DMS 273 treated with DMSO at 0.1 percent for 48 hours (cell line): ENCODE data around the gene LRRC25.
"Not testable (repeated sequence)": the region's sequence is repeated elsewhere in the genome, so short reads cannot be mapped to it uniquely, and the experiment has no call there.

ENCODE experiments used
- DNase-seq: peaks from one replicate; lab custom pipeline; 2025; lab: John Stamatoyannopoulos, UW

LRRC25 gene

DNA sequence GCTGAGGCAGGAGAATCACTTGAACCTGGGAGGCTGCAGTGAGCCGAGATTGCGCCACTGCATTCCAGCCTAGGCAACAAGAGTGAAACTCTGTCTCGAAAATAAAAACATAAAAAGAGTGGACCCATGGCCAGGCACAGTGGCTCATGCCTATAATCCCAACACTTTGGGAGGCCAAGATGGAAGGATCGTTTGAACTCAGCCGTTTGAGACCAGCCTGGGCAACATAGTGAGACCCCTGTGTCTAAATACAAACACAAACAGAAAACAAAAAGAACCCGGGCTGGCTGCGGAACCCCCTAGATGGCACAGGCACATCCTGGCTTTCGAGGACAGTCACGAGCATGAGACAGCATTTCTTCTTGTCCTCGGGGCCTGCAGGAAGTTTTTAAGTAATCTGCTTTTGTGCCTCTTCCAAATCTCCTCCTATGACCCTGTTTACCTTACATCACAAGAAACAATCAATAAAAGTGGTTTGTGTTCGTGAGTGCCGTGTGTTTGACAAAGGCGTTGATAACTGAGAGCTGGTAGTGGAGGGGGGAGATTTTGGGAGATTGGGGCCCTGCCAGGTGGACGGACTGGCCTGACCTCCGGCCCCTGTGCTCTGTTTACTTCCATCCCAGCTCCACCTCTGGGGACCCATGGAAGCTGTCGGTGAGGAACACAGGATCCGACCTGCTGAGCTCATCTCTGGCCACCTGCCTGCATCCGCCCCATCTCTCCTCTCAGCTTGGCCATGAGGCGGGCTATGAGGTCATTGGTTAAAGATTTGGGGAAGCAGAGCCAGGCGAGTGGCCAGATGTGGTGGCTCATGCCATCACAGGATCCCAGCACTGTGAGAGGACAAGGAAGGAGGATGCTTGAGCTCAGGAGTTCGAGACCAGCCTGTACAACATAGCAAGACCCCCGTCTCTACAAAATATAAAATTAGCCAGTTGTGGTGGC, 17.3 kb downstream of the LRRC25 start:
- DNase-seq = no peak

DNA sequence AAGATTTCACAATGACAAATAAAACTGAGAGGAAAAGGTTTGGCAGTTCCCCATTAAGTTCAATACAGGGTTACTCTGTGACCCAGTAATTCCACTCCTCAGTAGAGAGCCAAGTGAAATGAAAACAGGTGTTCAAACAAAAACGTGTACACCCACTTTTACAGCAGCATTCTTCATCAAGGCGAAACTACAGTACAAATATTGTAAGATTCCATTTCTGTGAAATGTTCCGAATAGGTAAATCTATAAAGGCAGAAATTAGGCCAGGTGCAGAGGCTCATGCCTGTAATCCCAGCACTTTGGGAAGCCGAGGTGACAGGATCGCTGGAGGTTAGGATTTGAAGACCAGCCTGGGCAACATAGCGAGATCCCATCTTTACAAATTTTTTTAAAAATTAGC, 20.4 kb downstream of the LRRC25 start:
- DNase-seq = no peak

GRCh38 chr19:18373892-18374629, 23.4 kb downstream of the LRRC25 start:
- DNase-seq = no peak

DNA sequence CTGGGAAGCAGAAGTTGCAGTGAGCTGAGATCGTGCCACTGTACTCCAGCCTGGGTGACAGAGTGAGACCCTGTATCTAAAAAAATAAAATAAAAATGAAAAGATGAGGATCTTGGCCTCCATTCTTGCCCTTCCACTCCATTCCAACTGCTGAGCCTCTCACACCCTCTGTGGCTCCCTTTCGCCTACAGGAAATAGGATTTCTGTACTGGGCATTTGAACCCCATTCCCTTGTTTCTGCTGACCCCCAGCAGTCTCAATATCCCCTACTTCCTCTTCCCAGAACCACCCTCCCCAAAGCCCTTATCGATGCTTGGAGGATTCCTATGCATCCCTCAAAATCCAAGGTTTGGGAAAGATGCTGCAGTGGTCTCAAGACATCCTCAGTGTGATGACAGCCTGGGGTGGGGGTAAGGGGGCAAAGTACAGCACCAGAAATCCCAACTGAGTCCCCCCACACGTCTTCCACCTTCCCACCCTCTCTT, 24.0 kb downstream of the LRRC25 start:
- no peak for DNase-seq

DNA sequence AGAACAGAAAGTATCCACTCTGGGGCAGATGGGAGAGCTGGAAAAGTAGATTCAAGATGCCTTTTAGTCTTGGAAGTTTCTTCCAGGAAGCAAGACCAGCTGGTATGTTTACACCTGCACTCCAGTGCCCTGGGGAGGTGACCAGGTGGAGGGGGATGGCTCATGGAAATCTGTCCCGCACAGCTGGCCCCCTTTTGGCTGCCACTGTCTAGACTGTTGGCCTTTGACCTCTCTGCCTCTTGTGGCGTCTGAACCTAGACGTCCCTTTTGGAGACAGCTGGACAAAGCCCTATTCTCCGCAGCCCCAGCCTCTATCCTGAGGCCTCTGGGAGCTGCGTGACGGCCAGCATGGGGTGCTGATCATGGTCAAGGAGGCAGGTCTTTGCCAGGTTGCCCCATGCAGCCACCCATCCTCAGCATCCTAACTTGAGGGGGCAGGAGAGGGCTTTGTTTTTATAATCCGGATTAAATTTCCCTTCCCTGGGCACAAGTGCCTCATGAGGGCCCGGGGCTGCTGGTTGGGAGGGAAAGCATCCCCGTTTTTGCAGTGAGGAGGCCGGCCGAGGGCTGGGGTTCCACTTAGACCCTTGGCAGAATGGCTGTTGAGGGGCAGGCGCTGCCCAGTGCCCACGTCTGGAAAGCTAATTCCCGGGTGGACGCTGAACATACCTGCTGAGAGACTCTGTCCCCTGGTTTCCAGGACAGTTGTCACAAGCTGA, 28.8 kb downstream of the LRRC25 start:
- DNase-seq = no peak

DNA sequence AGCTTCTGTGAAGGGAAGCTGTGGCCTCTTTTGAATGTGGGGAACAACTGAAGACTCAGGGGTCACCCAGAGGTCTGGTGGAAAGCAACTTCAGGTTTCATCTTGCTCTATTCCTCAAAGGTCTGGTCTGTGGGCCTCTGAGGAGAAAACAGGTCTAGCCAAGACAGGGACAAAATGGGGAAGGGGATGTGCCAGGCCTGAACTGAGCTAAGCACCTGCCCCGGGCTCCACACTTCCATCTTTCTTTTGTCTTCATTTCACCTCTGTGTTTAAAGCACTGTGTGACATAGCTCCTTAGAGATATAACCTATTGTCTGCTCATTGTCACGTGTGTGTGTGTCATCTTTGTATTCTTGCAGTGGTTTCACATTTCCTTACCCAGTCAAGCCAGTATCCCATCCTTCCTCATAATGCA, 31.4 kb downstream of the LRRC25 start:
- no peak for DNase-seq

DNA sequence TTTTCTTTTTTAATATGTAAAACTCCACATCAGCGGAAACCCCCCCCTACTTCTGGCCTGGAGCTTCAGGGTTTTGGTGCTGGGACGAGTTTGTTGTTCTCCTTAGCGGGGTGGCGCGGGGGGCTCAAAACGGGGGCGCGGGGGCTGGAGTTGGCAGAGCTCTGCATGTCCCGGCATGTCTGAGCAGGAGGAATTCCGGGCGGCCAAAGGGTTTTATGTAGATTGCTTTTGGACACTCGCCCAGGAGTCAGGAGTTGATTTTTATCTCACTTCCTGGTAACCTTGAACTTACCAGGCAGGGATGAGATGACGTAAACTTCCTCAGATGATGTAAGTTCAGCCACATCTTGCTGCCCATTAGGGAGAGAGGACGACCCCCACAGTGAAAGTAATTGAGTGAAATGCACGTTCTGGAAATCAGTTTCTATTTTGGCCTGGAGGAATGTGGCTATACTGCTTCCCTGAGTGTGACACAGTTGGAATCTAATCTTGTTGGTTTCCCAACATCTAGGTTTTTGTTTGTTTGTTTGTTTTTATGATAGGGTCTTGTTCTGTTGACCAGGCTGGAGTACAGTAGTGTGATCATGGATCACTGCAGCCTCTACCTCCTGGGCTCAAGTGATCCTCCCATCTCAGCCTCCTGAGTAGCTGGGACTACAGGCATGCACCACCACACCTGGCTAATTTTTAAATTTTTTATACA, 32.4 kb downstream of the LRRC25 start:
- DNase-seq = peak; percentile 75

- not testable (repeated sequence) for DNase-seq
Observed at GRCh38 chr19:18364277-18364825, 33.1 kb downstream of the LRRC25 start.

- DNase-seq = no peak
Observed at GRCh38 chr19:18363787-18364186, 33.6 kb downstream of the LRRC25 start.

DNA sequence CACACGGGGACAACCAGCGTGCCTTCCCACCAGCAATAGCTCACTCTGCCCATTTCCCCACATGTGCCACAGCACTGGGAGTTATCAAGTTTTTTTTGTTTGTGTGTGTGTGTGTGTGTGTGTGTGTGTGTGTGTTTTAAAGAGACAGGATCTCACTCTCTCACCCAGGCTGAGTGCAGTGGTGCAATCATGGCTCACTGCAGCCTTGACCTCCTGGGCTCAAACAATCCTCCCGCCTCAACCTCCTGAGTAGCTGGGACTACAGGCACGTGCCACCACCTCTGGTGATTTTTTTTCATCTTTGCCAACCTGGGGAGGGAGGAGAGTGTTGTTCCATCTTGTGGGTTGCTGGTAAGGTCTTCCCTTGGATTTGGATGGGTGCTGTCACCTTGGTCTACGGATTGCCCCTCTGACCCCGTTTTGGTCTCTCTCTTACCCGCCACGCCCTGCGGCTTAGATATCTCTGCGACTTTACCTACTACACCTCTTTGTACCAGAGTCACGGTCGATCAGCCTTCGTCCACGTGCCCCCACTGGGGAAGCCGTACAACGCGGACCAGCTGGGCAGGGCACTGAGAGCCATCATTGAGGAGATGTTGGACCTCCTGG, 34.4 kb downstream of the LRRC25 start:
- no peak for DNase-seq

- no peak for DNase-seq
Observed at GRCh38 chr19:18361646-18362045, 35.8 kb downstream of the LRRC25 start.

DNA sequence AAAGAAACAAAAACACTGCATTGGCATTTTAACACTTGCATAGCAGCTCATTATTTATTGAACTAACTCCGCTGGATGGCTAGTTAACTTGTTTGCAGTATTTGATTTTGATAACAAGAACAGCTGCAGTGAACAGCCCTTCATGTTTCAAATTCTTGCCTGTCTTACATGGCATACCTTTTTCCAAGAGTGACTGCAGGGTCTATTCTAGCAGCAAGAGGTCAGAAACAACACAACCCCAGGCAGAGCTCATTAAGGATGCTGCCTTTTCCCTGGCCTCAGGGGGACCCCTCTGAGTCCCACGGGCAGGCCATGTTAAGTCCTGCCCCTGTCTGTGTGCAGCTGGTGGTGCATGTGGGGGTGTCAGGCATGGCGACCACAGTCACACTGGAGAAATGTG, 40.4 kb downstream of the LRRC25 start:
- no peak for DNase-seq

- not testable (repeated sequence) for DNase-seq
Observed at GRCh38 chr19:18354743-18355142, 42.7 kb downstream of the LRRC25 start.

GRCh38 chr19:18353378-18354005, 43.9 kb downstream of the LRRC25 start:
- DNase-seq = no peak

DNA sequence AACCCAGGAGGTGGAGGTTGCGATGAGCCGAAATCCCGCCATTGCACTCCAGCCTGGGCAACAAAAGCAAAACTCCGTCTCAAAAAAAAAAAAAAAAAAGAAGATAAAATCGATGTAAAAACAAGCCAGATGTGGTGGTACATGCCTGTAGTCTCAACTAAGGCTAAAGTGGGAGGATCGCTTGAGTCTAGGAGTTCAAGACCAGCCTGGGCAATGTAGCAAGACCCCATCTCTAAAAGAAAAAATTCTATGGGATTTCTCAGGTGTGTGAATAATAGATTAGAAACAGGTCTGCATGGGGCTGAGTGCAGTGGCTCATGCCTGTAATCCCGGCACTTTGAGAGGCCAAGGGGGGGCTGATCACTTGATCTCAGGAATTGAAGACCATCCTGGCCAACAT, 45.9 kb downstream of the LRRC25 start:
- DNase-seq = no peak

- no peak for DNase-seq
Observed at GRCh38 chr19:18350490-18350889, 46.9 kb downstream of the LRRC25 start.

DNA sequence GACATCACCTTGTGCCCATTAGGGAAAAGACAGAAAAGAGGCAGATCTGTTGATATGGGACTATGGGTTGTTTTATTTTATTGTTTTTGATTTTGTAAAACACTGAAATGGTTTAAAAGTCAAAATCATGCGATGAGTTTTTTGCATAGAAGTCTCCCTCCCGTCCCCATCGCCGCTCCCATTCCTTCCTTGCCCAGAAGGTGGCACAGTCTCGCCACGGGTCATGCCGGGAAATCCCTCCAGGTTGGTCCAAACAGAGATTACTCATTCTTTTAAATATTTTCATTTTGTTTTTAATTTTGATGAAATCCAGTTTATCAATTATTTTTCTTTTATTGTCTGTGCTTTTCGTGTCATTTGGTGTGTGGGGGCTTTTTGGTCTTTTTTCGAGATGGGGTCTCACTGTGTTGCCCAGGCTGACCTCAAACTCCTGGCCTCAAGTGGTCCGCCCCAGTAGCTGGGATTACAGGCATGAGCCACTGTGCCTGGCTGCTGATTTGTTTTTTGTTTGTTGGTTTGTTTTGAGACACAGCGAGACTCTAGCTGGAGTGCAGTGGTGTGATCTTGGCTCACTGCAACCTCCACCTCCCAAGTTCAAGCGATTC, 47.8 kb downstream of the LRRC25 start:
- DNase-seq = no peak

DNA sequence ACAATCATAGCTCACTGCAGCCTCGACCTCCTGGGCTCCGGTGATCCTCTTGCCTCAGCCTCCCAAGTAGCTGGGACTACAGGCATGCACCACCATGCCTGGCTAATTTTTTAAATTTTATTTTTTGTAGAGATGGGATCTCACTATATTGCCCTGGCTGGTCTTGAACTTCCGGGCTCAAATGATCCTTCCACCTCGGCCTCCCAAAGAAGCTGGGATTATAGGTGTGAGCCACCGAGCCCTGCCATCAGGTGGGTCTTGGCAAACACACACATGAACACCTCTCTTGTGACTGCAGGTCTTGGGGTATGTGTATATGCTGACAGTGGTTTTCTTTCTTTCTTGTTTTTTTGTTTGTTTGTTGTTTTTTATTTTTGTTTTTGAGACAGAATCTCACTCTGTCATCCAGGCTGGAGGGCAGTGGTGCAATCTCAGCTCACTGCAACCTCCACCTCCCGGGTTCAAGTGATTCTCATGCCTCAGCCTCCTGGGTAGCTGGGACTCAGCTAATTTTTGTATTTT, 48.5 kb downstream of the LRRC25 start:
- not testable (repeated sequence) for DNase-seq

DNA sequence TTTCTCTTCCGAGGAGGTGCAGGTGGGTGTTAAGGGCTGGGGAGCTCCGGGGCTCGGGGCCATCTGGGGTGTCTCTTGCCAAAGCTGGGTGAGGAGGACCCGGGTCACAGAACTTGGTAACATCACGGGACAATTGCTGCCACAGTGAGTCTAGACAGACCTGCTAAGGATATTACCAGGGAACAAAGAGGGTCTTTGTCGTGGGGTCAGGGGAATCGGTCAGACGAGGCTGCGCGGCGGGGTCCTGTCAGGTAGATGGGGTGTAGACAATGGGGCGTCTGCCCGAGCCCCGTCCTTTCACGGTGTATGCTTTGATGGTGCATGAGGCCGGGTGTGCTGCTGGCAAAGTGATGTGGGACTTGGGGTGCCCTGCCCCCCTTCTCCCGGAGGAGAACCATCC, 49.3 kb downstream of the LRRC25 start:
- no peak for DNase-seq

DNA sequence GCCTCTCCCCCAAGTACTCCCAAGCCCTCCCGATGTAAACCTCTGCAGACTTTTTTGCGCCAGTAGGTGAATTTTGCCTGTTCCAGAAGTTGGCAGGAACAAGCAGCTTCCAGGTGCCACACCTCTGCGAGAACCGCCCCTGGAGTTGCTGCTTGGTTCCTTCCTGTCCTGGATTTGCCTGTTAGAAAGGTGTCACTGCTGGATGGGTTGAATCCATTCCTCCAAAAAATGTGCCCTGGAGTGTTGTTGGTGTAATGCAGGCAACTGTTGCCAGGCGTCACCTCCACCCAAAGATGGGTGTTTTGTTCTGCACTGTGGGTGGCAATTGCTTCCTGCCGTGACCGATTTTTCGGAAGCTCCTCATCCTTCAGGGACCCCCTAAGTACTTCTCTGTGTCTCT, 51.3 kb downstream of the LRRC25 start:
- no peak for DNase-seq
